ENCODE data around the gene STK10. TPM values are rescaled to one million over a fixed set of nuclear protein-coding genes. Genes with fewer than 3 reads are reported as not detected.

STK10 gene
- total RNA-seq, result 10 to 100 TPM; 62.1 to 79.0 (median 72.6) TPM

DNA sequence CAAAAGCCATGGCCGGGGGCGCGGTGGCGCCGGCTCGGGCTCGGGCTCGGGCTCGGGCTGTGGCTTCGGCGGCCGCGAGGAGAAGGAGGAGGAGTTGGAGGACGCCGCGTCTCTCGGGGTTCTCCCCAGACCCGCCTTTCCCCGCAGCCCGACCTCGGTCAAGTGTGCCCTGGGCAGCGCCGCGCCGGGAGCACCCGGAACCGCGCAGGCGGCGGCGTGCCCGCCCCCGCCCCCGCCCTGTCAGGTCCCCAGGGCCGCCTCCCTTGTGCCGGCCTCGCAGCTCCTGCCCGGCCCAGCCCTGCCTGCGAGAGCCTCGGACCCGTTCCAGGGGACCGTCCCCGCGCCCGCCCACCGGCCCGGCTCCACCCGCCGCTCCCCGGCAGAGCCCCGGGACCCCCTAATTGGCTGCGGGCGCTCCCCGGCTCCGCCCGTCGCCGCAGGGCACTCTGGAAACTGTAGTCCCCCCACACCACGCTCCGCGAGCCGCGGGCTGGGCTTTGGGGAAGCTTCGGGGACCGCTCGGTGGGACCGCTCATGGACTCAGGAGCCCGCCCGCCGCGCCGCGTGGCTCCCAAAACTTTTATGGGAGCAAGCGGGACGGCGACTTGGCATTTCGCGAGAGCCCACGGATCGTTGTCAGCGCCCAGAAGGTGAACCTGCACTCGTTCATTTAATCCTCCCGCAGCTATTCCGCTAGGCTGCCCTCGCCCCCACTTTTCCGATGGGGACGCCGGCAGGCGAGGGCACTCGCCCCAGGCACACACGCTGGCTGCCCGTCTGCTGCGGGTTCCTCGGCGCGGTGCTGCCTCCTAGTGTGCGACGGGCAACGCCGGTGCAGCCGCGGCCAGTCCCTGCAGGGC, at the start of gene STK10:
TSS of gene STK10 (minus strand) at position 192 of the 860 bp plus-strand sequence. CDS start at position 10, 182 bp downstream.
- peak; percentile 80 to 83 for ATAC-seq
- peaks cover 31% of the 10 kb centered on the region for H3K4me1 Mint-ChIP-seq (ENCODE audit: low read depth)
- peaks cover 2% of the 10 kb centered on the region for H3K36me3 Mint-ChIP-seq (ENCODE audit: insufficient read depth)
- H3K4me3 Mint-ChIP-seq, result peak within 1 kb of the TSS; percentile 99
- DNase-seq, result peak; percentile 87
- H3K27me3 Mint-ChIP-seq (ENCODE audit: low read depth), result no peaks in the 10 kb centered on the region
- H3K9me3 Mint-ChIP-seq, result no peaks in the 10 kb centered on the region

DNA sequence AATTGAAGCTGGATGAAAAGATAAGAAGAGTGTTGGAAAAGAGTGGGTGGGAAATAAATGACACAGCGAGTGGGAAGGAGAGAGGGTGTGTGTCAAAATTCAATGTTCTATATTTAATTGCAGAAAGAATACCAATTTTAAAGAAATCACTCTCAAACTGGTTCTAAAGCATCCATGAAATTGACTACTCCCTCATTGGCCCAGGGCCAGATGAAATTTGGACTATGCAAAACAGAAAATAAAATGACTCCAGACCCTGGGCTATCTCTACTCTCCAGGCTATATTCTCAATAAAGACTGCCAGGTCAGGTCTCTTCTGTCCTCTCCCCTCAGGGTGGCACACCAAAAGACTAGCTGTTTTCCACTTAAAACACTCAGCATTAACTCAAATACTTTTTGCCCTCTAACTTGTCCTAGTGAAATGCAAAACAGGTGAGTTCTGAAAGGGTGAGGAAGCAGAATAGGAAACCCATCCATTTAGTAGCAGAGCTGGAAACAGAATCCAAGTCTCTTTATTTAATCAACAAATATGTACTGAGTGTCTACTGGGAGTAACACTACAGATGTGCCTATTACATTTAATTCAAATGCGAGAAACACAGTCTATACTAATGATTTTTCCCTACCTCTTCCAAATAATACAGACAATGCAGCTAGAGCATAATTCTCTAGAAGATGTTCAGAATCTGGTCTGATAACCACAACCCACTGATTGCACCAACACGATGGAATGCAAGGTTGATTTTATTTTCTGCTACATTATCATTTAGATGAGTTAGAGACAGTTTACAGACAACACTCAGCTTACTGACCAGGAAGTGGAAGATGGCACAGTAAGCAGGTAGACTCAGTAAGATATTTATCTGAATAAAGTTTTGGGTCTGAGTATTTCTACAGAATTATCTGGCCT, 48.1 kb upstream of the STK10 start:
- DNase-seq, result no peak
- no peak for ATAC-seq
- no peak overlapping the region for H3K4me3 Mint-ChIP-seq
- H3K36me3 Mint-ChIP-seq (ENCODE audit: insufficient read depth), result peaks cover 16% of the 10 kb centered on the region
- H3K27me3 Mint-ChIP-seq (ENCODE audit: low read depth), result no peaks in the 10 kb centered on the region
- no peaks in the 10 kb centered on the region for H3K9me3 Mint-ChIP-seq
- peaks cover 43% of the 10 kb centered on the region for H3K4me1 Mint-ChIP-seq (ENCODE audit: low read depth)

DNA sequence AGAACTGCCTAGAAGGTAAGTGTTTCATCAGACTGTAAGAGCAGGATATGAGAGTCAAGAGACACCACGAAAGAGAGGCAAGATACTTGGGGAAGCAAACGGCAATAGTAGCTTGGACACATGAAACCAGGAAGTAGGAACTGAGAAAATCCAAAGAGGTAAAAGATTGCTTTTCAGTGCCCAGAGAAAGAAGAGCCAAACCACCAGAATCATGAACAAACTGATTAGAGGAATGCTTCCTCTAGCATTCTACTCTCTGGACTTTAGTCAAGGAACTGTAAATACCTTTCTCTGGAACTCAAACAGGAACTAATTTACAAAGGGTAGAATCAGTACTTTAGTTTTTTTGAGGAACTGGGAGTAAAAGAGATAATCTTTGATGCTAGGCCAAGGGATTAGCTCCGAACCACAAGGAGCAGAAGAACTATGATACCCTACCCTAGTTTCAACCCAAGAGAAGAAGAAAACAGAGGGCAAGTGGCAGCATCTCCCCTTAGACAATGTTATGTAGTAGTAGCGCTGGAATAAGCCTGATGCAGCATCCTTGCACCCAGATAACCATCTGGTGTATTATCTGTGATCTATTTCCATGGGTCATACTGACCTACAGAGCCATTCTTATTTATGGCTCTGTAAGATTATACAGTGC, 47.2 kb upstream of the STK10 start:
- Mint-ChIP-seq H3K4me3 (no peak overlapping the region), H3K27me3 (ENCODE audit: low read depth) (no peaks in the 10 kb centered on the region), H3K4me1 (ENCODE audit: low read depth) (peaks cover 45% of the 10 kb centered on the region), H3K9me3 (no peaks in the 10 kb centered on the region), H3K36me3 (ENCODE audit: insufficient read depth) (peaks cover 21% of the 10 kb centered on the region)
- ATAC-seq (peak in 1 of 2 donors; percentile 41), DNase-seq (no peak)

DNA sequence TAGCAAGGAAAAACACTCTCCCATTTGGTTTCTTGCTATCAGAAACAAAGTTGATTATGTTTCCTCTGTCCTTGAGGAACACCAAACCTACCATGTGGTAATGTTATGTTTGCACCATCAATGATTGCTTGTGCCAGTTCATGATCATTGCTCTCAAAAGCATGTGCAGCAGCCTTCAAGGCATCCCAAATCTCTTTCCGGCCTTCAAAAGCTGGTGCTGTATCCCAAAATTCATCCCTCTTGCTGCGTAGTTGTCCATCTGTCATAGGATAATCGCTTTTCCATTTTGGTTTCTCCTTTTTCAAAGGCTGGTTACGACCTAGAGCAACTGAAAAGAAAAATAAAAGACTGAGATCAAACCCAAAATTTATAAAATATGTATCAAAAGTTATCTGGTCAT, 46.0 kb upstream of the STK10 start:
- ATAC-seq (no peak), DNase-seq (no peak)
- H3K9me3 Mint-ChIP-seq, result no peaks in the 10 kb centered on the region
- H3K4me1 Mint-ChIP-seq (ENCODE audit: low read depth), result peaks cover 46% of the 10 kb centered on the region
- H3K4me3 Mint-ChIP-seq, result no peak overlapping the region
- H3K36me3 Mint-ChIP-seq (ENCODE audit: insufficient read depth), result peaks cover 21% of the 10 kb centered on the region
- H3K27me3 Mint-ChIP-seq (ENCODE audit: low read depth), result no peaks in the 10 kb centered on the region

DNA sequence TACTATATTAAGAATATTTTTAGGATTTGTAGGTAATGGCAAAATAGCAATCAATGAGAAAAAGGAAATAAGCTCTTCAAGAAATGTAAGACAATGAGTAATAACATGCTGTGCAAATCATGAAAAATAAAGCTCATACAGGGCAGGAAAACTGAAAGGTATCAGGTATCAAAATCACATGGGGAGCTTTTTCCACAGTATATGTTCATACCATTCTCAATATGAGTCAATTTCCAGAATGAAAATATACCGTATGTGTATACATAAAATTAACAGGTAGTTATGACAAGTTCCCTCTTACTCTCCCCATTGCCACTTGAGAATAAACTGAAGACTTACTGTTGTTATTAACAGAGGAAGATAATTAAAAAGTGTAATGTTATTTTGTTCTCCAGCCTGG, 41.9 kb upstream of the STK10 start:
- Mint-ChIP-seq H3K9me3 (no peaks in the 10 kb centered on the region), H3K4me3 (no peak overlapping the region), H3K27me3 (ENCODE audit: low read depth) (no peaks in the 10 kb centered on the region), H3K36me3 (ENCODE audit: insufficient read depth) (peaks cover 27% of the 10 kb centered on the region), H3K4me1 (ENCODE audit: low read depth) (peaks cover 18% of the 10 kb centered on the region)
- ATAC-seq (peak; percentile 82), DNase-seq (no peak)

DNA sequence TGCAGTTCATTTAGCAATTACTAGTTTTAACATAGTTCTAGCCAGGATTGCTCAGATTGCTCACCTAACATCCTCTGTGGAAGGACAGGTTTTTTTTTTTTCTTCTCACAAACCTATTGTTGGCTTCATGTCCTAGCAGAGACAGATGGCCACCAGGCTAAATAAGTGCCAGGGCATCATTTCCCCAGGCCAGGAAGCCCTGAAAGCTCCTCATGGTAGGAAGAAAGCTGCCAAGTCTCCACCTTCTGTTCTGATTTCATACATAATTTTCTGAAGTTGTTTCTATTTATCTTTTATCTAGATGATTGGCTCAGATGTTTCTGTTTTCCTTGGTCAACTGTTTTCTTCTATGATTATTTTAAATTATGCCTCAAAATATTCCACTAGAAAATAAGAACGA, 37.0 kb upstream of the STK10 start:
- Mint-ChIP-seq H3K27me3 (ENCODE audit: low read depth) (no peaks in the 10 kb centered on the region), H3K4me1 (ENCODE audit: low read depth) (peaks cover 34% of the 10 kb centered on the region), H3K9me3 (no peaks in the 10 kb centered on the region), H3K36me3 (ENCODE audit: insufficient read depth) (peaks cover 21% of the 10 kb centered on the region), H3K4me3 (no peak overlapping the region)
- DNase-seq, result no peak
- no peak for ATAC-seq

DNA sequence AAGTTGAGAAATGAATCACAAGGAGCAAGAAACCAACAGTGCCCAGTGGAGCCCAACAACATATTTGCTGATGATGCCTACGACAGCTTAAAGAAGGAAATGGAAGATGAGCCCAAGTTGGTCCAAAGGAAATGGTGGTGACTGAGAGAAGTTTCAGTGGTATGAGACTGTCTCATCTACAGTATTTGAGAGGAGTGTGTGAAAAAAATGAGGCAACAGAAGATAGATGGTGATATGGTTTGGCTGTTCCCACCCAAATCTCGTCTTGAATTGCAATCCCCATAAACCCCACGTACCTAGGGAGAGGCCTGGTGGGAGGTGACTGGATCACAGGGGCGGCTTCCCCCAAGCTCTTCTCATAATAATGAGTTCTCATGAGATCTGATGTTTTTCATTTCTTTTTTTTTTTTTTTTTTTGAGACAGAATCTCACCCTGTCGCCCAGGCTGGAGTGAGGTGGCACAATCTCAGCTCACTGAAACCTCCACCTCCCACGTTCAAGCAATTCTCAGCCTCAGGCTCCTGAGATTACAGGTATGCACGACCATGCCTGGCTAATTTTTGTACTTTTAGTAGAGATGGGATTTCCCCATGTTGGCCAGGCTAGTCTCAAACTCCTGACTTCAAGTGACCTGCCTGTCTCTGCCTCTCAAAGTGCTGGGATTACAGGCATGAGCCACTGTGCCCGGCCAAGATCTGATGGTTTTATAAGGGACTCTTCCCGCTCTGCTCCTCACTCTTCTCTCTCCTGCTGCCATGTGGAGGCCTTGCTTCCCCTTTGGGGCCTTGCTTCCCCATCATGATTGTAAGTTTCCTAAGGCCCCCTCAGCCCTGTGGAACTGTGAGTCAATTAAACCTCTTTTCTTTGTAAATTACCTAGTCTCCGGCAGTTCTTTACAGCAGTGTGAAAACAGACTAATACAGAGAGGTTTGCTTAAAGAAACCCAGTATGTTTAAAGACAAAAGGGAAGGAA, 36.2 kb upstream of the STK10 start:
- ATAC-seq (peak; percentile 82 to 83), DNase-seq (no peak)
- peak overlapping the region; percentile 42 for H3K4me3 Mint-ChIP-seq
- H3K27me3 Mint-ChIP-seq (ENCODE audit: low read depth), result no peaks in the 10 kb centered on the region
- H3K9me3 Mint-ChIP-seq, result peaks cover 3% of the 10 kb centered on the region
- H3K36me3 Mint-ChIP-seq (ENCODE audit: insufficient read depth), result peaks cover 28% of the 10 kb centered on the region
- H3K4me1 Mint-ChIP-seq (ENCODE audit: low read depth), result peaks cover 29% of the 10 kb centered on the region

DNA sequence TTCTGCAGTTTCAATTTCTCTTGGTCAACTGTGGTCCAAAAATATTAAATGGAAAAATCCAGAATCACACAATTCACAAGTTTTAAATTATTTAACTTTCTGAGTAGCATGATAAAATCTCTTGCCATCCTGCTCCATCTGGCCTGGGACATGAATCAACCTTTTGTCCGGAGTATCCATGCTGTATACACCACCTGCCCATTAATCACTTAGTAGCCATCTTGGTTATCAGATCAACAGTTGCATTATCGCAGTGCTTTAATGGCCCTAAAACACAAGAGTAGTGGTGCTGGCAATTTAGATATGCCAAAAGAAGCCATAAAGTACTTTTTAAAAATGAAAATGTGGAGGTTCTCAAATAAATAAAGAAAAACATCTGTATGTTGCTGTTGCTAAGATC, 31.3 kb upstream of the STK10 start:
- ATAC-seq, result no peak
- DNase-seq, result no peak
- Mint-ChIP-seq H3K9me3 (peaks cover 8% of the 10 kb centered on the region), H3K4me1 (ENCODE audit: low read depth) (peaks cover 16% of the 10 kb centered on the region), H3K27me3 (ENCODE audit: low read depth) (no peaks in the 10 kb centered on the region), H3K36me3 (ENCODE audit: insufficient read depth) (peaks cover 44% of the 10 kb centered on the region), H3K4me3 (no peak overlapping the region)

DNA sequence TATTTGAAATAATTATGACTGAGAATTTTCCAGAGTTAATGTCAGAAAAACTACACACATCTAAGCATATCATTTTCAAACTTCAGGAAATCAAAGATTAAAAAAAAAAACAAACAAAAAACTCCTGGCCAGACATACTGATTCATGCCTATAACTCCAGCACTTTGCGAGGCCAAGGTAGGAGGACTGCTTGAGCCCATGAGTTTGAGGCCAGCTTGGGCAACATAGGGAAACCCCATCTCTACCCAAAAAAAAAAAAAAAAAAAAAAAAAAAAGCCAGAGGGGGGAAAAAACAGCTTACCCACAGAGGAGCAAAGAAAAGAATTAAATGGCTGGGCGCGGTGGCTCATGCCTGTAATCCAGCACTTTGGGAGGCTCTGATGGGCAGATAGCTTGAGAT, 28.3 kb upstream of the STK10 start:
- Mint-ChIP-seq H3K27me3 (ENCODE audit: low read depth) (no peaks in the 10 kb centered on the region), H3K4me3 (no peak overlapping the region), H3K36me3 (ENCODE audit: insufficient read depth) (peaks cover 40% of the 10 kb centered on the region), H3K9me3 (peaks cover 8% of the 10 kb centered on the region), H3K4me1 (ENCODE audit: low read depth) (no peaks in the 10 kb centered on the region)
- DNase-seq, result no peak
- no peak for ATAC-seq

DNA sequence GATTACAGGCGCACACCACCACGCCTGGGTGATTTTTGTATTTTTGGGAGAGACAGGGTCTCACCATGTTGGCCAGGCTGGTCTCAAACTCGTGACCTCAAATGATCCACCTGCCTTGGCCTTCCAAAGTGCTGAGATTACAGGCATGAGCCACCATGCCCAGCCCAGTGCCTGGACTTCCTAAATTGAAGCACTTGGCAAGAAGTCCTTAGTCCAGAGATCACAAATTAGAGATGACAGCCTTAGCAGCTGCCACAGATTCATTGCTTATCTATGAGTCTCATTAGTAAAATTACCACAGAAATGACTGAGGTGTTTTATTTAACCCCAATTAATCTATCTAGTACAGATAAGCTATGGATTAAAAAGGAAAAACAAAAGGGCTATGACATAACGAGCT, 25.1 kb upstream of the STK10 start:
- Mint-ChIP-seq H3K4me1 (ENCODE audit: low read depth) (no peaks in the 10 kb centered on the region), H3K27me3 (ENCODE audit: low read depth) (no peaks in the 10 kb centered on the region), H3K4me3 (no peak overlapping the region), H3K9me3 (peaks cover 3% of the 10 kb centered on the region), H3K36me3 (ENCODE audit: insufficient read depth) (peaks cover 28% of the 10 kb centered on the region)
- no peak for ATAC-seq
- no peak for DNase-seq

DNA sequence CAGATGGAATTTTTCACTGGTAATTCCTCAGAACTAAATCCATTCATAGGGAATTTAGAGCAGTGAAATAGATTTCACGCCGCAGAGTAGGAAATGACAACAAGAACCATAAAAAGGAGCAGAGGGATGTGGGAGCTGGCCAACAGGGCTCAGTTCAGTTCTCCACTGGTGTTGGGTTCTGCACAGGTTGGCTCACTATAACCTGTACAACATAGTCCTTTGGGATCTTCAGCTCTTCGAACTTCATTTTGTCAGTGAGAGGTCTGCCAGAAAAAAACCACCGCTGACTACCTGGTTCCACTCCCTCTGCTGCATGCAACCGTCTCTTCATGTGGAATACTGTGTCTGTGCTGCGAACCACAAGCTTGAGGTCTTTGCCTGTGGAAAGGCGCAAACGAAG, 23.7 kb upstream of the STK10 start:
- Mint-ChIP-seq H3K4me1 (ENCODE audit: low read depth) (no peaks in the 10 kb centered on the region), H3K4me3 (no peak overlapping the region), H3K27me3 (ENCODE audit: low read depth) (no peaks in the 10 kb centered on the region), H3K36me3 (ENCODE audit: insufficient read depth) (peaks cover 23% of the 10 kb centered on the region), H3K9me3 (no peaks in the 10 kb centered on the region)
- ATAC-seq (no peak), DNase-seq (no peak)

DNA sequence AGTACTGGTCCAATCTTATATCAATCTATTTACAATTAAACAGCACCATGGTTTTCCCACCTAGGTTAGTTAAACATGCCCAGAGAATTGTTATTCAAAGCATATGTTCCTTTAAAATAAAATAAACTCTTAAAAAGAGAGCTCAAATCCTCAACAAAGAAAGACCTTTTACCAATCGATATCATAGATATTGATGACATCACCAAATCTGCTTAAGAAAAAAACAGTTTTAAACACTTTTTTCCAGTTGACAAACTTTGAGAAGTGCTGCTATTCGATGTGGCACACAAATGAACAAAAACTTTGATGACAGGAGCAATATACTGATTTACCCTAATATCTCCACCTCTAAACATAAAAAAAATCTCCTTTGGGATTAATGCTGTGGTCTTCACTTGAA, 21.7 kb upstream of the STK10 start:
- no peak overlapping the region for H3K4me3 Mint-ChIP-seq
- ATAC-seq (no peak), DNase-seq (no peak)
- H3K36me3 Mint-ChIP-seq (ENCODE audit: insufficient read depth), result peaks cover 15% of the 10 kb centered on the region
- no peaks in the 10 kb centered on the region for H3K27me3 Mint-ChIP-seq (ENCODE audit: low read depth)
- H3K9me3 Mint-ChIP-seq, result no peaks in the 10 kb centered on the region
- H3K4me1 Mint-ChIP-seq (ENCODE audit: low read depth), result no peaks in the 10 kb centered on the region

DNA sequence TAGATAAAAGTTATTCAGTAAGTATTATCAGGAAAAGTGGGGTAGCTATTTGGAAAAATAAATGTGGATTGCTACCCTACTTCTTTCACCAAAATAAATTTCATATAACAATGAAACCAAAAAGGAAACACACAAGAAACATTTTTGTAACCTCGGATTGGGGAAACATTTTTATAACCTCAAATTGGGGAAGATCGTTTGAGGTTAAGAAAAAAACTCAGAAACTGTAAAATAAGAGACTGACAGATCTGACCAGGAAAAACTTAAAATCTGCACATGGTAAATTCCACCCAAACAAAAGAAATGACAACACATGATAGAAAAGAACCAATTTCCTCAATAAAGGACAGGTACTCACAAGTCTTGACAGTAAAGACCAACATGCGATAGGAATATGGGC, 19.5 kb upstream of the STK10 start:
- no peaks in the 10 kb centered on the region for H3K27me3 Mint-ChIP-seq (ENCODE audit: low read depth)

More for the DNA sequence above, 19.5 kb upstream of the STK10 start:
- Mint-ChIP-seq H3K4me3 (no peak overlapping the region), H3K9me3 (no peaks in the 10 kb centered on the region), H3K36me3 (ENCODE audit: insufficient read depth) (peaks cover 11% of the 10 kb centered on the region), H3K4me1 (ENCODE audit: low read depth) (no peaks in the 10 kb centered on the region)
- no peak for DNase-seq
- no peak for ATAC-seq
